HG02759 (cell line): ENCODE results near the gene NCF2.
A peak's percentile ranks its signal among the peaks of the same experiment; 100 is the strongest.

Experiments
- ATAC-seq: cut with Tn5 transposase; IDR thresholded peaks from one replicate; pipeline ENCODE4 v1.9.1; 2021; ENCODE audit warnings: mild to moderate bottlenecking, moderate library complexity; ENCODE audit not compliant: unreplicated experiment

NCF2 gene

GRCh38 chr1:183553764-183554163 is 36.5 kb downstream of the NCF2 start:
- ATAC-seq = no peak

- ATAC-seq = no peak
Measured at GRCh38 chr1:183553331-183553730, 36.9 kb downstream of the NCF2 start.

GRCh38 chr1:183552891-183553290 is 37.4 kb downstream of the NCF2 start:
- ATAC-seq = no peak

- ATAC-seq = no peak
Measured at GRCh38 chr1:183552441-183552840, 37.8 kb downstream of the NCF2 start.

GRCh38 chr1:183551924-183552323 is 38.3 kb downstream of the NCF2 start:
- no peak for ATAC-seq

DNA sequence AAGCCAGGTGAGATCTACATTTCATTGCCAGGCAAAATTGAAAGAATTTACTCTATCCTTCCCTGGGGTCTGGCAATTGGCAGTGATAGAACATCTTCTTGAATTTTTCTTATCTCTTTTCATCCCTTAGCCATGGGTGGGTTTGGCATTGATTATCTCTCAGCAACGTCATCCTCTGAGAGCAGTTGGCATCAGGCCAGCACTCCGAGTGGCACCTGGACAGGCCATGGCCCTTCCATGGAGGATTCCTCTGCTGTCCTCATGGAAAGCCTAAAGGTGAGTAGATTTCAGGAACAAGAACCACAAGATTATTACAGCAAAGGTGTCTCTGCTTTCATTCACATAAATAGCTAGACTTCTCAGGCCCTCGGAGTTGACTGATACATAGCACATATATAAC is 39.3 kb downstream of the NCF2 start:
- ATAC-seq = no peak

DNA sequence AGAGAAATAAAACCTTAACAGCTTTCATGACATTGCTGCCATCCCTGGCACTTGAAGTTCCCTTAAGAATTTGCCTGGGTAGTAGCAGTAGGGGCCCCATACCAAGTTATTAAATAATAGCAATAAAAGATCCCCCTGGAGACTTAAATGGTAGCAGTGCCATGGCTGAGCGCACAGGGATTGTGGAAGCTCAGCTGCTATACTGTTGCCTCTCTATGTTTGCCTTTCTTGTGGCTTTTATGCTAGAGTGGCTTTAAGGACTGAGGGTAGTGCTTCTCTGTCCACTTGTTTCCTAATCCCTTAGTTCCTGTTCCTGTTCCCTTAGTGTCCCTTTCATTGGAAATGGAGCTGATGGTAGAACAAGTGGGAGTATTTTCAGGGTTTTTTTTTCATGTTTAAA is 42.1 kb downstream of the NCF2 start:
- ATAC-seq = no peak

GRCh38 chr1:183546427-183546826 is 43.8 kb downstream of the NCF2 start:
- ATAC-seq = no peak

DNA sequence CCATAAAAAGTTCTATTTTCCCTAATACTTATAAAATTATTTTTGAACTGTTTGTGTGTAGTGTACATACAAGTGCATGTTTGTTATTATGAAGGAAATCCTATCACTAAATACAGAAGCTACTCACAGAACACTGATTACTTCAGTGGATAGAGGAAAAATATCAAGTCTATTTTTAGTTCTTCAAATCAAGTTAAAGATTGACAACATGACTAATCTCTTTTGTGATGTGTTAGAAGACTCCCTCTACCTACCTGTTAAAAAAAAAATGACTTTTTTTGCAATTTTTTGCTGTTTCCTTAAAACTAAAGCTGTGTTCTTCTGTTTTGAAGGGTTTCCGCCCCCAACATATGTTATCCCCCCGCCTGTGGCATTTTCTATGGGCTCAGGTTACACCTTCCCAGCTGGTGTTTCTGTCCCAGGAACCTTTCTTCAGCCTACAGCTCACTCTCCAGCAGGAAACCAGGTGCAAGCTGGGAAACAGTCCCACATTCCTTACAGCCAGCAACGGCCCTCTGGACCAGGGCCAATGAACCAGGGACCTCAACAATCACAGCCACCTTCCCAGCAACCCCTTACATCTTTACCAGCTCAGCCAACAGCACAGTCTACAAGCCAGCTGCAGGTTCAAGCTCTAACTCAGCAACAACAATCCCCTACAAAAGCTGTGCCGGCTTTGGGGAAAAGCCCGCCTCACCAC is 45.5 kb downstream of the NCF2 start:
- no peak for ATAC-seq

DNA sequence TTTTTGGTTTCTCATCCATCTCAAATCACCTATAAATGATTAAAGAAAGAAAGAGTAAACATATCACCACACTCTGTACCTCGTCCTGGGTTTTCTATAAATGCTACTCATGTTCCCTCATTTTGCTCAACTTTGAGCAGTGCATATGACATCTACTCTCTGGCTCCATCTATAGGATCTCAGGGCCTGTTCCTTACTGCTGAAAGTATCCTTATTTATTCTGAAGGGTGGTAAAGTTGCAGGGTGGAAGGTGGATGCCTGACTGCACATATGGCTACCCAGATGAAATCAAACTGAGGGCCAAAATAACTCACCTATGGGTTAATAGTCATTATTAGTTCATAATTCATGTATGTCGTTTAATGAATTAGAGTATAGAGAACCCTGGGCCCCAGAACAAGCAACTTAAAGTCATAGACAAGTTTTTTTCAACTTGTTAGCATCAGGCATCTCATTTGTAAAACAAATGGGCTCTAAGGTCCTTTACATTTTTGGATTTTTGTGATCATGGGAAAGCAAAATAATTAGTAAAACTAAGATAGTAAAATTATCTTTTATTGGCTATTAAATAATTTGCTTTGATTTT is 46.5 kb downstream of the NCF2 start:
- ATAC-seq = peak; percentile 55

DNA sequence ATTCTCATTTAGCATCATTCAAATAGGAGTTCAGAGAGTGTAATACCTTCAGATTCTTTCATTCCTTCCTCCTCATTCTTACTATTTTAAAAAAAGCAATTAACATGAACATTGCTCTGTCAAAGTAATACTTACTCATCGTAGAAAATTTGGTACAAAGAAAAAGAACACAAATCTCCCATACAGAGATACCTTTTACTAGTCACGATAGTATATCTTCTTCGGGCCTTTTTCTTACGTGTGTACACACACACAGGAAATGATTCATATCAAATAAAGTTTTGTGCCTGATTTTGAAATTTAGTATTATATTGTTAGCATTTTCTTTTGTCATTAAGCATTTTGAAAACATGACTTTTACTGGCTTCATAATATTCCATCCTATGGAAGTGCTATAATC is 52.9 kb downstream of the NCF2 start:
- no peak for ATAC-seq

DNA sequence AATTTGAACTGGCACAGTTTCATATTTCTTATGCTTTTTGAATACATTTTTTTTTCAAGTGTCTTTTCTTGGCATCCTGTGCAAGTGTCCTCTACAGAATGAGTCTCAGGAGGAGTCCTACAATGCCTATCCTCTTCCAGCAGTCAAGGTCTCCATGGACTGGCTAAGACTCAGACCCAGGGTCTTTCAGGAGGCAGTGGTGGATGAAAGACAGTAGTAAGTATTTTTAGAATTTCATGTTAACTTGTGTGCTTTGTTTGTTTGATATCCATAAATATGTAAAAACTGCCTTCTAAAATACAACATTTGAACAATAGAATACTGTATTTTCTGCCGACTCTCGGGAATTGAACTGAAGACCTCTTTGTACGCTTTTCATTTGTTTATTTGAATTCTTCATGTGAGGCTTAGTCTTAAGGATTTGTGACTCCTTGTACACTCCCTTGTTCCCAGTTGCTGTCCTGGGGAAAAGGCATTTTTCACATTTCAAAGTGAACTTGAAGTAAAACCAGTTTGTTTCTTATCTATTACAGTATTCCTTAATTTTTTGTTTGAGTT is 56.6 kb downstream of the NCF2 start:
- no peak for ATAC-seq

- no peak for ATAC-seq
Measured at GRCh38 chr1:183528577-183528976, 61.7 kb downstream of the NCF2 start.

DNA sequence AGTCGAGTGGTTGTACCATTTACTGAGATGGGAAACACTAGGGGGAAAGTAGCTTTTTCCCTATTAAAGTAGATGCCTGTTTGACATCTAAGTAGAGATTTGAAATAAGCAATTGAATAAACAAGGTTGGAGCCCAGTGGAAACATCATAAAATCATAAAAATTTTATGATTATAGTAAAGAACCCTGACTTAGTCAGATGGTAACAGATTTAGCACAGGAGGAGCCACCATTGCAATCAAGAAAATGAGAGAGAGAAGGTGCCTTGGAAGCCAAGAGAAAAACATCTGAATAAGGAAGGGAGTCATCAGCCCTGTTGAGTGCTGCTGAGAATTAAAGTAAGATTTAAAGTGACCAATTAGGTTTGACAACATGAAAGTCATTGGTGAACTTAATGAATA is 68.2 kb downstream of the NCF2 start:
- ATAC-seq = no peak

DNA sequence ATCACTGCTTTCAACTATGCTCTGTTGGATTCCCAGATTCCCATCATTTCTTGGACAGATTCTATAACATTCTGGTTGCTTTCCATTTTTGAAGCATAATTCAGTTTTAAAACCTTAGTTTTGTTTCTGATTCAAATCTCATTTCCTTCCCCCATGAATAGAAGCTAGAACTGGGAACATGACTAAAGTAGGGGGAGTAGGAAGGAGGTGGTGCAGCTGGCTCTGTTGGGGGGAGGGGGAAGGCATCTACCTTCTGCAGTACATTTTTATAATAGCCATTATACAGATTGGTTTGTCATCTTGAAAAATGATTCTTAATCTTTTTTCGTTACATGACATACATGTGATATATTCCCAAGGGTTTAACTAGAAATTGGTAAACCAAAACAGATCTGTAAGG is 69.9 kb downstream of the NCF2 start:
- ATAC-seq = no peak

GRCh38 chr1:183517401-183517800 is 72.9 kb downstream of the NCF2 start:
- no peak for ATAC-seq

GRCh38 chr1:183516725-183517124 is 73.5 kb downstream of the NCF2 start:
- ATAC-seq = no peak

DNA sequence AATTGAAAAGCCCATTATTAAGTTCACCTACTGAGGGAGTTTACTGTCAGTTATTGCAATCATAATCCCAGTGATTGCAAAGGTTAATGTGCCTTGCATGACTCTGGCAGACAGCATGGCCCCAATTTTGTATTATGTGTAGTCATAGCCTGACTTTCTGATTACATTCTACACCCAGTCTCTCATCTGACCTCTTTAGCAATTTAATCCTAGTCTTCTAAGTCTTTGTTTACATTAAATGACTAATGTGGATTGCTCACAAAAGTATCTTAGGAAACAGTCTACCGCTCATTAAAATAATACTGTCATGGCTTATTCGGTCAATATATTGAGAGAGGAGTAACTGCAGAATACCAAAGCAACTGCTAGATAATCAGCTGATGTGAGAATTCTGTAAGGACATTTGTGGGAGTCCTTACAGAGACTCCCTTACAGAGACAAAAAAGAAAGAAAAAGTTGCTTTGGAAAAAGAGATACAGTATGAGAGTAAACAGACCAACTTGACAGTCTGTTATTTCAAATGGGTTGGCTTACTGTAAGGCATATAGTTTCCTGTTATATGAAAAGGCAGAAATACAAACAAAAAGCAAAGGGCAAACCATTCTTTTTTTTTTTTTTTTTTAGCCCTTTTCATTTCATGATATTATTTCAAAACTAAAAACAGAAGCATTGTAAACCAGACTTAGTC is 75.1 kb downstream of the NCF2 start:
- ATAC-seq = no peak

DNA sequence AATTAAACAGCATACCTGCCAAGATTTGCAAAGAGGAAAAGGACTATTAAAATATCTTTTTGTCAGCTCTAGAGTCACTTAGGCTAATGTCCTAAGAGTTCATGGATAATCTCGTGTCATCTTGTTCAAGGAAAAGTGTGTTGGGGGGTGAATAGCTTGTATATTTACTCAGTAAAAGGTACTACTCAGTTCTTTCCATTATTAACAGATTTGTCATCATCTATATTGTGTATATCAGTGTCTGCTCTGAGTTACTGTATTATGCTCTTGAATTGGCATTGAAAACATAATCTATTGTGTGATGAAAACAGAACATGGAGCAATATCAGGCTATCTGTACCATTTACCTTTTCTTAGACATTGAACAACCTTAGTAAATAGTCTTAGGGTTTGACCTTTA is 76.0 kb downstream of the NCF2 start:
- no peak for ATAC-seq

GRCh38 chr1:183512450-183512849 is 77.8 kb downstream of the NCF2 start:
- ATAC-seq = no peak

GRCh38 chr1:183508694-183509093 is 81.6 kb downstream of the NCF2 start:
- no peak for ATAC-seq

GRCh38 chr1:183506561-183506960 is 83.7 kb downstream of the NCF2 start:
- no peak for ATAC-seq
